ENCODE results near the gene RPS25.
A peak's percentile ranks its signal among the peaks of the same experiment; 100 is the strongest.
"Not testable (repeated sequence)": the region's sequence is repeated elsewhere in the genome, so short reads cannot be mapped to it uniquely, and the experiment has no call there.

RPS25 gene

GRCh38 chr11:119016216-119017009 is 1.7 kb downstream of the RPS25 start:
- no peak for DNase-seq (ENCODE audit: low read depth in 3 of 3)

DNA sequence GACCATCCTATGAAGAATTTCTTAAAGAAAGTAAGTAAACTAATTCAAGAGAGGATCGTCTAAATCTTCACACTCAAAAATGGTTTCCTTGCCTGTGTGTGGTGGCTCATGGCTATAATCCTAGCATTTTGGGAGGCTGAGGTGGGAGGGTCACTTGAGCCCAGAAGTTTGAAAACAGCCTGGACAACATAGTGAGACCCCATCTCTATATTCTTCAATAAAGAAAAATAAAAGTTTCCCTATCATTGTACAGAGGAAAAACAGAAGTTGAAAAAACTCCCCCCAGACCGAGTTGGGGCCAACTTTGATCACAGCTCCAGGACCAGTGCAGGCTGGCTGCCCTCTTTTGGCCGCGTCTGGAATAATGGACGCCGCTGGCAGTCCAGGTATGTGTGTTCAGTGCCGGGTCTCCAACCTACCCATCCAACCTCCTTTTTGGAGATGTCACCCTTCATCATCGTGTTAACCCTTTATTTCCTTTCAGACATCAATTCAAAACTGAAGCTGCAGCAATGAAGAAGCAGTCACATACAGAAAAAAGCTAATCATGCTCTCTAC is 3.0 kb downstream of the RPS25 start:
- DNase-seq (ENCODE audit: low read depth in 3 of 3), result no peak

DNA sequence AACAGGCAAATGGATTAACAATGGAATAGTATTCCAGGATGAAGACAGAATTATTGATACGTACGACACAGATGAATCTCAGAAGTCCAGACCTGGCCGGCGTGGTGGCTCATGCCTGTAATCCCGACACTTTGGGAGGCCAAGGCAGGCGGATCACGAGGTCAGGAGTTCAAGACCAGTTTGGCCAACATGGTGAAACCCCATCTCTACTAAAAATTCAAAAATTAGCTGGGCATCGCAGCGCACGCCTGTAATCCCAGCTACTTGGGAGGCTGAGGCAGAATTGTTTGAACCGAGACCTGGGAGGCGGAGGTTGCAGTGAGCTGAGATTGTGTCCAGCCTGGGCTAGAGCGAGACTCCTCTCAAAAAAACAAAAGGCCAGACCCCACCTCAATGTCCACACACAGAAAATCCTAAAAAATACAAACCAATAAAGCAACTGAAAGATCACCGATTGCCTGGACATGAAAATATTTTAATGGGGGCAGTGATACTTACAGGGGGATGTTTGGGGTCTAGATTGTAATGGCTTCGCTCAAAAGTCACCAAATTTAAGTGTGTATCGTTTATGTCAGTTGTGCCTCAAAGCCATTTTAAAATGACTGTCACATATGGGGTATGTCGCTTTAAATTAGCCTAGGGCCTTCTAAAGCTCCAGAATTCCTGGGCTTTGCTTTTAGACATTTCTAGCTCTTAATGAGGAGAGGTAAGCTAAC is 3.8 kb downstream of the RPS25 start:
- DNase-seq (ENCODE audit: low read depth in 3 of 3), result no peak

DNA sequence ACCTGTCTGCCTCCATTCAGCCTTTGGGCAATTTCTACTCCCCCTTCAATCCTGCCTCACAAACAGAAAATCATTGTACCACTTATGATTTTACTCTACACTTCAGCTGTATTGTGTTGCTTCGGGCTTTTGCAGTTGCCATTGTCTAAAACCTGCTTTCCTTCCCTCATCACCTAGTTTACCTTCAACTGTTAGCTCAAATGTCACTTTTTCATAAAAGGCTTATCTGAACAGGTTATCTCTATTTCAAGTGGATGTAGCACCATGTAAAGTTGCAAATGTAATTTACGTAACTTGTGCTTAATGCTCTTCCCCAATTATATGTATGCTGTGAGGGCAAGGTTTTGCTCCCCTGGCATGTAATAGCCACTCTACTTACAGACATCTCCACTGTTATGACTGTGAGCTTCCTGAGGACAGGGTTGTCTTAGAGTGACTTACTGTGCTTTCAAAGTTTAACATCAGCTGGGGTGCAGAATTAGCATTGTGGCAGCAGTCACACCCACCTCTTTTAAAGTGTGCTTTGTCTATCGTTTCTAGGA is 5.4 kb downstream of the RPS25 start:
- DNase-seq (ENCODE audit: low read depth in 3 of 3), result no peak

DNA sequence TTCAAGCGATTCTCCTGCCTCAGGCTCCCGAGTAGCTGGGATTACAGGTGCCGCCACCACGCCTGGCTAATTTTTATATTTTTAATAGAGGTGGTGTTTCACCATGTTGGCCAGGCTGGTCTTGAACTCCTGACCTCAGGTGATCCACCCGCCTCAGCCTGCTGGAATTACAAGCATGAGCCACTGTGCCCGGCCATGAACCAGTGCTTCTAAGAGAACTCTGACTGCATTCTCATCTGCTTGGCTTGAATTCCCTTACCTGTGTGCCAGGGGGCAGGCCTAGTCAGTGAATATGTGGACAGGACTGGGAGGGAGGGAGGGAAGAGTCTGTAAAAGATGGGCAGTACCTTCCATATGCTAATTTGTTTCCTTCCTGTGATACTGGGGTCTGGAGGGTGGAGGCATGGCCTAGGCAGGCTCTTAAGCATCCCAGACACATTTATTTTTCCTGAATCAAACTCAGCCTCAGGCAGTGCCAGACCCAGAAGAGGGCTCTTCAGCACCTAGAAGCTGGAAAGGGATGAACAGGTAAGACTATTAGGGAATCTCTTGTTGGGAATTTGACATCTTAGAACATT is 6.6 kb downstream of the RPS25 start:
- no peak for DNase-seq (ENCODE audit: low read depth in 3 of 3)

- no peak for DNase-seq (ENCODE audit: low read depth in 3 of 3)
These were observed 11.5 kb downstream of the RPS25 start for GRCh38 chr11:119006656-119007055.

- no peak for DNase-seq (ENCODE audit: low read depth in 3 of 3)
These were observed 17.2 kb downstream of the RPS25 start for GRCh38 chr11:119000906-119001305.

DNA sequence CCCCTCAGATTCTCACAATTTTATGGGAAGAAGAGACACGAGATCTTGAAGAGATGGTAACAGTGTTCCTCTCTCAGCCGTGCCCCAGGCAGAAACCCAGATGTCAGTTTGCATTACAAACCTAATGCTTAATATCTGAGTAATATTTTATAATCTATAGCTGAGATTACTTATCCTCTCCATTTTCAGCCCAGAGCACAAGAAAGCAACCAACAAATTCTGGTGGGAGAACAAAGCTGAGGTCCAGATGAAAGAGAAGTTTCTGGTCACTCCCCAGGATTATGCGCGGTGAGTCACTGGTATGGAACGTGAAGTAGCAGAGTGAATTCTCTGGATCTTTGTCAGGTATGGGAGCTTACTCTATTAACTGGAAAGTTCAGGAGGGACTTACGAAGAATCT is 19.3 kb downstream of the RPS25 start:
- no peak for DNase-seq (ENCODE audit: low read depth in 3 of 3)

GRCh38 chr11:118998388-118998717 is 19.8 kb downstream of the RPS25 start:
- peak in 1 of 3 experiments; percentile 16 for DNase-seq (ENCODE audit: low read depth in 3 of 3)

- peak; percentile 89 to 96 (median 92) for DNase-seq (ENCODE audit: low read depth in 3 of 3)
These were observed 20.3 kb downstream of the RPS25 start, which contains the start of gene CENATAC for GRCh38 chr11:118997627-118998387. Gene CENATAC, plus strand, starts transcription at chr11:118998138. Its CDS starts 60 bp downstream, at chr11:118998198.

DNA sequence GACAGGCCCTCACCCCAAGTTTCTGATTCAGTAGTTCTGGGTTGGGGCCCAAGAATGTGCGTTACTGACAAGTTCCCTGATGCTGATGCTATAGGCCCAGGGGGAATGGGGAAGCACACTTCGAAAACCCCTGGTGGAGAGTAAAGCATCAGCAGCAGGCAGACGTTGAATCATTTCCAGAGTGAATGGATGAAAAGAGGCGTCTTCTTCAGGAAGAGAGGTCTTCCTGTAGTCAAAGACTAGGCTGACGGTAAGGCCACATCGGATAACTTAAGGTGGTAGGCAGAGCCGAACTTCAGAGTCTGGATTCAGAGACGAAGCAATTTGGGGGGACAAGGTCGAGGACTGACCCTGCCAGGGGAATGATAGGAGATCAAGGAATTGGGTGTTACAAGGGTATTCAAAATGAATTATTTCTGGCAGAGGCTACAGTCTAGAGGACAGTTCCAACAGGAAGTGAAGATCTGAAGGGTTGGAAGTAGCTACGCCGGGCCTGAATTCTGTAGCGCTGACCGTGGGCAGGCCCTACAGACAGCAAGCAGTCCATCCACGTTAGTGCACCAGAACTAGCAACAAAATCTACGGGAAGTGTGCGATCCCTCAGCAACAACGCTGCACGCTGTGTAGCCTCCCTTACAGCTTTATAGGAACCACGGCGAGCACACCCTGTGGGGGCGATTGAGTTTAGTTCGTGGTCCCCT is 21.1 kb downstream of the RPS25 start:
- peak in 1 of 3 experiments; percentile 35 for DNase-seq (ENCODE audit: low read depth in 3 of 3)

DNA sequence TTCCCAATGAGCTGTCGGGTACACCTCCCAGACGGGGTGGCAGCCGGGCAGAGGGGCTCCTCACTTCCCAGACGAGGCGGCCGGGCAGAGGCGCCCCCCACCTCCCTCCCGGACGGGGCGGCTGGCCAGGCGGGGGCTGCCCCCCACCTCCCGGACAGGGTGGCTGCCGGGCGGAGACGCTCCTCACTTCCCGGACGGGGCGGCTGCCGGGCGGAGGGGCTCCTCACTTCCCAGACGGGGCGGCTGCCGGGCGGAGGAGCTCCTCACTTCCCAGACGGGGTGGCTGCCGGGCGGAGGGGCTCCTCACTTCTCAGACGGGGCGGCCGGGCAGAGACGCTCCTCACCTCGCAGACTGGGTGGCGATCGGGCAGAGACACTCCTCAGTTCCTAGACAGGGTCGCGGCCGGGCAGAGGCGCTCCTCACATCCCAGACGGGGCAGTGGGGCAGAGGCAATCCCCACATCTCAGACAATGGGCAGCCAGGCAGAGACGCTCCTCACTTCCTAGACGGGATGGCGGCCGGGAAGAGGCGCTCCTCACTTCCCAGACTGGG is 26.6 kb downstream of the RPS25 start:
- DNase-seq (ENCODE audit: low read depth in 3 of 3), result not testable (repeated sequence)

- DNase-seq (ENCODE audit: low read depth in 3 of 3), result no peak
These were observed 29.9 kb downstream of the RPS25 start for GRCh38 chr11:118988280-118988679.

GRCh38 chr11:118984825-118985224 is 33.3 kb downstream of the RPS25 start:
- DNase-seq (ENCODE audit: low read depth in 3 of 3), result no peak

DNA sequence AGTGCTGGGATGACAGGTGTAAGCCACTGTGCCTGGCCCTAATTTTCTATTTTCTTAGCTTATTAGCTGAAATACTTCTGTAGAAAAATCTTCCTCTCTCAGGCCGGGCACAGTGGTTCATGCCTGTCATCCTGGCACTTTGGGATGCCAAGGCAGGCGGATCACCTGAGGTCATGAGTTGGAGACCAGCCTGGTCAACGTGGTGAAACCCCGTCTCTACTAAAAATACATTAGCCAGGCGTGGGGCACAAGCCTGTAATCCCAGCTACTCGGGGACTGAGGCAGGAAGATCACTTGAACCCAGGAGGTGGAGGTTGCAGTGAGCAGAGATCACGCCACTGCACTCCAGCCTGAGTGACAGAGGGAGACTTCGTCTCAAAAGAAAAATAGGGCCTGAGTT is 33.8 kb downstream of the RPS25 start:
- DNase-seq (ENCODE audit: low read depth in 3 of 3), result not testable (repeated sequence)

GRCh38 chr11:118980191-118980881 is 37.8 kb downstream of the RPS25 start:
- no peak for DNase-seq (ENCODE audit: low read depth in 3 of 3)

DNA sequence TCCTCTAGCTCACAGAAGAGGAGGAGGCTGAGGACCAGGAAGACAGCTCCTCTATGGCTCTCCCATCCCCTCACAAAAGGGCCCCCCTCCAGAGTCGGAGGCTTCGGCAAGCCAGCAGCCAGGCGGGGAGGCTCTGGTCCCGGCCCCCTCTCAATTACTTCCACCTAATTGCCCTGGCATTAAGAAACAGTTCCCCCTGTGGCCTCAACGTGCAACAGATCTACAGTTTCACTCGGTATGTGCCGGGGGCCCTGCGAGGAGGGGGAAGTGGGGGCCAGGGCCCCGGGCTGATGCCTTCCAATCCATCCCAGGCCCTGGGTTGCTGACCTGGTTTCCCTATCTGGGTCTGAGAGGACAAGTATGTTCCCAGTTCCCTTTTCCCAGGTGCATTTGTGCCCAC is 38.7 kb downstream of the RPS25 start:
- no peak for DNase-seq (ENCODE audit: low read depth in 3 of 3)

DNA sequence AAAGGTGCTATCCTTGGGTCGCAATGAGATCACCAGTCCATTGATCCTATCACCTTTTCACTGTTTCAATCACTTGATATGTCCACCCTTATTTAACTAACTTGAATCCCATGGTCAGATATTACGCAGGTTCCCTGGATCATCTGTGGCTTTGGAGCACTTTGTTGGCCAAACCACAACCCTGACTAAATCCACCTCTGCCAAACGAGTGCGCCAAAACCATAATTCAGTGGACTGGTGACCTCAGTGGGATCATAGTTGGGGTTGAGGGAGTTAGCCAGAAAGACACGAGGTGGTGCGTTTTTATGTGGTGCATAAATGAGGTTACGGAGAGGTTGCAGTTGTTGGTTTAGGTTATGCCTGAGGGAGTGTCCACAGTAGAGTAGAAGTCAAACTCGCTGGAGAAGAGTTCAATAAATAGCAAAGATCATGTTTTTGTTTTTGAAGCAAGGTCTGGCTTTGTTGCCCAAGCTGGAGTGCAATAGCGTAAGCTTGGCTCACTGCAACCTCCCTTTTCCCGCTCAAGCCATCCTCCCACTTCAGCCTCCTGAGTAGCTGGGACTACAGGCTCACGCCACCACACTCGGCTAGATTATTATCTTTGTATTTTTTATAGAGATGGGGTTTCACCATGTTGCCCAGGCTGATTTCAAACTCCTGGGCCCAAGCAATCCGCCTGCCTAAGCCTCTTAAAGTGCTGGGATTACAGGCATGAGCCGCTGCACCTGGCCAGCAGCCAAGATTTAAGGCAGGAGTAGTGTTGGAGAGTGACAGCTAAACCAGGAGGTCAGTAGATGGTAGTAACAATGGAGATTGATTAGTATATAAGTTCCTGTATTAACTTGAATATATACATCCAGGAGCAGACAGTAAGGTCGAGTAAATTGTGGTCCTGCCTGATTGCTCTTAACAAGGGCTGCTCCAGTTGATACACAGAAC is 42.1 kb downstream of the RPS25 start:
- DNase-seq (ENCODE audit: low read depth in 3 of 3), result no peak

DNA sequence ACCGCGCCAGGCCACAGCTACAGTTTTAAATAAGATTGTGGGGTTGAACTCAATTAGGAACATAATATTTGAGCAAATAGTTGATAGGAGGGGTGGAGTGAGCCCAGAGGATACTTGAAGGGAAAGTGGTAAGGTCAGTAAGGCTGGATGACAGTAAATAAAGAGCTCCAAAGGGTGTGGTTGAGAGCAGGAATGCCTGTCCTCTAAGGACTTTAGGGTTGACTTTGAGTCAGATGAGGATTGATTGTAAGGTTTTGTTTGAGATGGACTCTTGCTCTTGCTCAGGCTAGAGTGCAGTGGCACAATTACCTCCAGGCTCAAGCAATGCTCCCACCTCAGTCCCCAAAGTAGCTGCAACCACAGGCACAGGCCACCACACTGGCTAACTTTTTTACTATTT is 44.2 kb downstream of the RPS25 start:
- no peak for DNase-seq (ENCODE audit: low read depth in 3 of 3)

All from stimulated activated CD4-positive, alpha-beta T cell treated with anti-CD3 and anti-CD28 coated beads, TNF-alpha, amount 100 ng/mL, for 24 hours (primary cell).